ENCODE results near the gene PSMB2. TPM values are rescaled to one million over a fixed set of nuclear protein-coding genes. Genes with fewer than 3 reads are reported as not detected.

Gene PSMB2
- total RNA-seq, 4 donors from 2014 or later: 40.4 to 48.6 (median 41.5) TPM

DNA sequence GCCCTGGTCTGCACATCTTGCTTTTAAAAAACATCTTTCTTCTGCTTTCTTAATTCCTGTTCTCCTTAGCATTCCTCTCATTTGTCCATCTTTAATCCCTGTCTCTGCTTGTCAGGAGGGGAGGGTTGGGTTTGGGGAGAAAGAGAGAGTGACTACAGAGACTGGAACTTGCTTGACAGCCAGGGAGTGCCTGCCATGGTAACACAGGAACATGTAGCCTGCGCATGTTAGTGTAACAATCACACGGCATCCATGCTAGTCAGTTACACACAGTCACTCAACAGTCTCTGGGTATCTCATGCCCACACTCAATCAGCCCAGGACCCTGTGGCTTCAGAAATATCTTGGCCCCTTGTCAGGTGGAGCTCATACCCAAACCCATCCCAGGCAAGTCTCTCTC, 69.0 kb downstream of the PSMB2 start:
- TF ChIP-seq, protein P1, sequence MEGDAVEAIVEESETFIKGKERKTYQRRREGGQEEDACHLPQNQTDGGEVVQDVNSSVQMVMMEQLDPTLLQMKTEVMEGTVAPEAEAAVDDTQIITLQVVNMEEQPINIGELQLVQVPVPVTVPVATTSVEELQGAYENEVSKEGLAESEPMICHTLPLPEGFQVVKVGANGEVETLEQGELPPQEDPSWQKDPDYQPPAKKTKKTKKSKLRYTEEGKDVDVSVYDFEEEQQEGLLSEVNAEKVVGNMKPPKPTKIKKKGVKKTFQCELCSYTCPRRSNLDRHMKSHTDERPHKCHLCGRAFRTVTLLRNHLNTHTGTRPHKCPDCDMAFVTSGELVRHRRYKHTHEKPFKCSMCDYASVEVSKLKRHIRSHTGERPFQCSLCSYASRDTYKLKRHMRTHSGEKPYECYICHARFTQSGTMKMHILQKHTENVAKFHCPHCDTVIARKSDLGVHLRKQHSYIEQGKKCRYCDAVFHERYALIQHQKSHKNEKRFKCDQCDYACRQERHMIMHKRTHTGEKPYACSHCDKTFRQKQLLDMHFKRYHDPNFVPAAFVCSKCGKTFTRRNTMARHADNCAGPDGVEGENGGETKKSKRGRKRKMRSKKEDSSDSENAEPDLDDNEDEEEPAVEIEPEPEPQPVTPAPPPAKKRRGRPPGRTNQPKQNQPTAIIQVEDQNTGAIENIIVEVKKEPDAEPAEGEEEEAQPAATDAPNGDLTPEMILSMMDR (IDR thresholded peaks at IDR 0.05): no peak
- TF ChIP-seq POLR2A (IDR thresholded peaks at IDR 0.05): no peak
- intact Hi-C loops (cut with DNase I; ENCODE audit: low total_unique reads): loop anchor here (5.0 kb wide), 1 partner anchor 145 kb away; the partner anchor contains the start of gene C1orf216
- 46 to 61% methylated on average over 2 of the region's 2 CpGs for WGBS, 2 donors
- no peak overlapping the region for H3K4me3 ChIP-seq (ENCODE audit: low read depth, poor library complexity, severe bottlenecking)
- DNase-seq (ENCODE audit: low spot score in 2 of 2): no peak

DNA sequence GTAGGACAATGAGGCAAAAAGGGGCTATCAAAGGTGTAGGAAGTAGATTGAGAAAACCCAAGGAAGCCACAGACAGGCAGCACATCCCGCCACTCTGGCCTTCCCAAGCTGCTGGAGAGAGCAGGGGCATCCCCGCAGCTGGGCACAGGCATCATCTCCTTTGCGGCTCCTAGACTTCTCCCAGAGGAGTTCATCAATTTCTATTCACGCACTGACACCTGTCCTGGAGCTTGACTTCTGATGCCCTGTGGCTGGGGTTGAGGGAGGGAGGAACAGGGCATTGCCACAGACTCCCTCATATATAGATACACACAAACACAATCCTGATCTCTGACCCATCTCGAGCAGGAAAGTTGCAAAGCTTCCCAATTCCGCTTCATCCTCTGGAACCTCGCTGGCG, 70.1 kb downstream of the PSMB2 start:
- WGBS, 2 donors: 92 to 93% methylated on average over 8 of the region's 8 CpGs
- no peak for TF ChIP-seq POLR2A (IDR thresholded peaks at IDR 0.05)
- no peak for DNase-seq (ENCODE audit: low spot score in 2 of 2)

GRCh38 chr1:35570589-35571137, 70.7 kb downstream of the PSMB2 start:
- no peak overlapping the region for H3K4me3 ChIP-seq (ENCODE audit: low read depth, poor library complexity, severe bottlenecking)
- TF ChIP-seq, protein P1 (IDR thresholded peaks at IDR 0.05): no peak
- no peak for TF ChIP-seq POLR2A (IDR thresholded peaks at IDR 0.05)
- DNase-seq (ENCODE audit: low spot score in 2 of 2): no peak
- WGBS, 2 donors: 82 to 88% methylated on average over 10 of the region's 10 CpGs
- intact Hi-C loops (cut with DNase I; ENCODE audit: low total_unique reads): loop anchor here (5.0 kb wide), 1 partner anchor 147 kb away; the partner anchor contains the start of gene C1orf216

More for the DNA sequence above, 70.1 kb downstream of the PSMB2 start:
- intact Hi-C loops (cut with DNase I; ENCODE audit: low total_unique reads): loop anchor here (5.0 kb wide), 1 partner anchor 146 kb away; the partner anchor contains the start of gene C1orf216
- no peak overlapping the region for H3K4me3 ChIP-seq (ENCODE audit: low read depth, poor library complexity, severe bottlenecking)

DNA sequence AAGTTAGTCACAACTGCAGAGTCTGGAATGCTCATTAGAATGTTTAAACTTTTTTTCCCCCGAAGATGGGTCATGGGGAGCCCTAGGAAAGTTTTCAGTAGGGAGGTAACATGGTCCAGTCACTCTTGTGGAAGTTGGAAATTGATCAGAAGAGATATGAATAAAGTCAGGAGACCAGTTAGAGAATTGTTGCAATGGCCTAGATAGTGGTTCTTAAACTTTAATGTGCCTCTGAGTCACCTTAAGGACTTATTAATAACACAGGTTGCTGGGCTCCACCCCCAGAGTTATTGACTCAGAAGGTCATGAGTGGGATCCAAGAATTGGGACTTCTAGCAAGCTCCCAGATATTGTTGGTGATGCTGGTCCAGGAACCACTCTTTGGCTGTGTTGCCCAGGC, 71.4 kb downstream of the PSMB2 start:
- H3K4me3 ChIP-seq (ENCODE audit: low read depth, poor library complexity, severe bottlenecking): no peak overlapping the region
- intact Hi-C loops (cut with DNase I; ENCODE audit: low total_unique reads): loop anchor here (5.0 kb wide), 2 partner anchors 147 to 157 kb away; partner anchors contain the start of gene C1orf216
- DNase-seq (ENCODE audit: low spot score in 2 of 2): no peak
- WGBS, 2 donors: 73 to 75% methylated on average over 1 of the region's 1 CpG
- no peak for TF ChIP-seq POLR2A (IDR thresholded peaks at IDR 0.05)
- TF ChIP-seq, protein P1 (IDR thresholded peaks at IDR 0.05): no peak

GRCh38 chr1:35568975-35569395, 72.3 kb downstream of the PSMB2 start:
- no peak overlapping the region for H3K4me3 ChIP-seq (ENCODE audit: low read depth, poor library complexity, severe bottlenecking)
- TF ChIP-seq, protein P1 (IDR thresholded peaks at IDR 0.05): peak in 1 of 3 donors; percentile 65
- no peak for TF ChIP-seq POLR2A (IDR thresholded peaks at IDR 0.05)
- intact Hi-C loops (cut with DNase I; ENCODE audit: low total_unique reads): loop anchor here (5.0 kb wide), 1 partner anchor 158 kb away; no protein-coding TSS in a partner anchor
- WGBS, 2 donors: 21 to 22% methylated on average over 4 of the region's 4 CpGs
- DNase-seq (ENCODE audit: low spot score in 2 of 2): peak in 1 of 2 donors; percentile 54

- TF ChIP-seq, protein P1 (IDR thresholded peaks at IDR 0.05): no peak
- TF ChIP-seq POLR2A (IDR thresholded peaks at IDR 0.05): no peak
- DNase-seq (ENCODE audit: low spot score in 2 of 2): no peak
- 76 to 79% methylated on average over 9 of the region's 9 CpGs for WGBS, 2 donors
- no peak overlapping the region for H3K4me3 ChIP-seq (ENCODE audit: low read depth, poor library complexity, severe bottlenecking)
- intact Hi-C loops (cut with DNase I; ENCODE audit: low total_unique reads): loop anchor here (5.0 kb wide), 1 partner anchor 159 kb away; no protein-coding TSS in a partner anchor
Observed at GRCh38 chr1:35567947-35568558, 73.3 kb downstream of the PSMB2 start.
